K562 (cell line): ENCODE results near the gene MED29. TPM values are rescaled to one million over a fixed set of nuclear protein-coding genes. Genes with fewer than 3 reads are reported as not detected.

Experiments
- CREM ChIP-seq: IDR thresholded peaks from 2 replicates; pipeline ENCODE4 v1.6.1; 2014; ENCODE audit warnings: antibody characterized with exemption, low read depth
- ESRRB ChIP-seq: fragments of 250-450 bp; sonication (Bioruptor Pico); IDR thresholded peaks from 2 replicates; pipeline ENCODE4 v1.5.0; 2020; ENCODE audit warnings: mild to moderate bottlenecking, moderate library complexity, borderline replicate concordance
- EWSR1 ChIP-seq: fragments of 450-650 bp; IDR thresholded peaks from 2 replicates; pipeline ENCODE4 v1.6.1; 2018; ENCODE audit warnings: borderline replicate concordance, mild to moderate bottlenecking, low read depth, moderate library complexity; ENCODE audit not compliant: partially characterized antibody
- GABPB1 ChIP-seq: sonication (generic); formaldehyde crosslinking; IDR thresholded peaks from 2 replicates; pipeline ENCODE4 v1.8.0; 2022; ENCODE audit warnings: mild to moderate bottlenecking, missing genetic modification reagents
- HDAC6 ChIP-seq: IDR thresholded peaks from 2 replicates; pipeline ENCODE4 v1.6.1; 2012; ENCODE audit warnings: low read depth, mild to moderate bottlenecking, control low read depth, inconsistent platforms, low read length, moderate library complexity
- NR2F6 ChIP-seq: fragments of 450-650 bp; formaldehyde crosslinking; IDR thresholded peaks from 2 replicates; pipeline ENCODE4 v1.4.0; 2020; ENCODE audit warnings: mild to moderate bottlenecking
- POLR2A ChIP-seq: fragments of 450-650 bp; conservative IDR thresholded peaks from 2 replicates; pipeline ENCODE4 v1.6.1; 2016
- POLR2G ChIP-seq: fragments of 200-400 bp; formaldehyde crosslinking; IDR thresholded peaks from 2 replicates; pipeline ENCODE4 v1.6.1; 2017; ENCODE audit warnings: low read depth, mild to moderate bottlenecking, antibody characterized with exemption, low read length, moderate library complexity
- POLR2H ChIP-seq: IDR thresholded peaks from 2 replicates; pipeline ENCODE4 v1.6.1; 2016; ENCODE audit warnings: missing genetic modification characterization, low read depth, mild to moderate bottlenecking, control low read depth, missing compliant biosample characterization, moderate library complexity
- SMARCC2 ChIP-seq: fragments of 450-650 bp; IDR thresholded peaks from 2 replicates; pipeline ENCODE4 v1.6.1; 2017; ENCODE audit warnings: antibody characterized with exemption, moderate library complexity, mild to moderate bottlenecking, low read depth
- SMC3 ChIP-seq: conservative IDR thresholded peaks from 2 replicates; pipeline ENCODE4 v1.6.1; 2011; ENCODE audit warnings: low read depth, low read length, improper control_type of control experiment; ENCODE audit not compliant: insufficient read depth
- ZBTB7A ChIP-seq: IDR thresholded peaks from 2 replicates; pipeline ENCODE4 v1.6.1; 2011; ENCODE audit warnings: low read depth, mild to moderate bottlenecking, low read length, moderate library complexity, borderline replicate concordance; ENCODE audit not compliant: control insufficient read depth
- ZNF584 ChIP-seq: fragments of 200-800 bp; sonication (Bioruptor generic); IDR thresholded peaks from 2 replicates; pipeline ENCODE4 v1.6.1; 2016; ENCODE audit warnings: low read depth, mild to moderate bottlenecking, missing genetic modification characterization, missing compliant biosample characterization
- polyA plus RNA-seq, 8 experiments: library from polyadenylated mRNA; depleted of rRNA in 4 of 8; stranded (reverse) in 5 of 8; unstranded in 3 of 8; fragments of >200 nt; fragmentation: Nextera tagmentation in 2 of 8; fragmentation: Illumina TruSeq in 1 of 8; extraction: Ambion mirVana in 2 of 8; extraction: Trizol in 1 of 8; gene quantifications; 2 replicates each; pipeline versions ENCODE4 v1.2.1 to v1.2.3, GENCODE V29; 2011 to 2014; ENCODE audit warnings: inconsistent platforms in 1 of 8, missing spikeins in 1 of 8
- total RNA-seq, 7 experiments: library from RNA; depleted of rRNA in 6 of 7; stranded (reverse); fragments of >200 nt in 6 of 7; fragmentation: Illumina TruSeq in 2 of 7; extraction: Trizol in 2 of 7; gene quantifications; 2 replicates each; pipeline versions ENCODE4 v1.2.1 to v1.2.3, GENCODE V29; 2011 to 2021; ENCODE audit warnings: low replicate concordance in 1 of 7
- TF ChIP-seq, protein P1 (sequence below): fragments of 250-450 bp; sonication (Bioruptor Pico); IDR thresholded peaks from 2 replicates; pipeline ENCODE4 v1.5.0; 2020; ENCODE audit warnings: mild to moderate bottlenecking, borderline replicate concordance
- TF ChIP-seq, protein P2 (sequence below), 2 experiments: fragments of 450-650 bp in 1 of 2; sonication (generic) in 1 of 2; formaldehyde crosslinking in 1 of 2; IDR thresholded peaks in 1 of 2; conservative IDR thresholded peaks in 1 of 2; 2 replicates each; pipeline versions ENCODE4 v1.6.1 to v1.8.1; 2016 to 2023; ENCODE audit warnings: mild to moderate bottlenecking in 2 of 2, moderate library complexity in 2 of 2, inconsistent platforms in 1 of 2, missing genetic modification reagents in 1 of 2
- TF ChIP-seq, protein P3 (sequence below): fragments of 450-650 bp; IDR thresholded peaks from 2 replicates; pipeline ENCODE4 v1.6.1; 2016; ENCODE audit warnings: mild to moderate bottlenecking
- TF ChIP-seq, protein P4 (sequence below): fragments of 250-450 bp; sonication (Bioruptor Pico); IDR thresholded peaks from 2 replicates; pipeline ENCODE4 v1.6.1; 2021; ENCODE audit warnings: mild to moderate bottlenecking
- TF ChIP-seq, protein P5 (sequence below): fragments of 200-800 bp; sonication (Bioruptor generic); IDR thresholded peaks from 2 replicates; pipeline ENCODE4 v1.6.1; 2017; ENCODE audit warnings: missing genetic modification characterization, missing compliant biosample characterization

Gene MED29
- total and polyA plus RNA-seq, 9 of the 15 experiments (the other 6 are each of a cell fraction or from before 2014, with no cell fraction given) = 1.8 to 22.6 (median 12.4) TPM

DNA sequence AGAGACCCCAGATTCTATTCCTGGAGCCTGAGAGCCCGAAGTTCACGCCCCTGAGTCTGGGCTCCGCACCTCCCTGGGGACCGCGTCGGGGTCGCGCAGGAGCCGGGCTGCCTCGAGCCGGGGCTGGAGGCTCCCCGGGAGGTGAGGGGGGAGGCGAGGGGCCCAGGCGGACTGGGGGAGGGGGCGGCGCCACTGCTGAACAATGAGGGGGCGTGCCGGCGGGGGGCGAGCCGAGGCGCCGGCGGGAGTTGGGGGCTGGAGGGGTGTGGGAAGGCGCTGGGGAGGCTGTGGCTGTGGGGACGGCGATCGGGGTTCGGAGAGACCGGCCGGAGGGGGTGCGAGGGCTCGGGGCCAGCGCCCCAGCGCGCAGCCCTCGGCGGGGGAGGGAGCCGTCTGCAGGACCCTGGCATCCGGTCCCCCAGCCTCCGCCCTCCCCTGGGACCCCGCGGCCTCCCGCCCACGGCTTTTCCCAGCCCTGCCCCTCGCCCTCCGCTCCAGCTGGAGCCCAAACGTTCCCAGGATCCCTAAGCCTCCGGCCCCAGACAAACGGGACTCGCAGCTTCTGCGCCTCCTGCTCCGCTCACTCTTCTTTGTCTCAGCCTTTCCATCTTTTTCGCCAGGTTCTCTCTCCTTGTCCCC lies 22.2 kb downstream of the MED29 start (continued):
- TF ChIP-seq, protein P1, sequence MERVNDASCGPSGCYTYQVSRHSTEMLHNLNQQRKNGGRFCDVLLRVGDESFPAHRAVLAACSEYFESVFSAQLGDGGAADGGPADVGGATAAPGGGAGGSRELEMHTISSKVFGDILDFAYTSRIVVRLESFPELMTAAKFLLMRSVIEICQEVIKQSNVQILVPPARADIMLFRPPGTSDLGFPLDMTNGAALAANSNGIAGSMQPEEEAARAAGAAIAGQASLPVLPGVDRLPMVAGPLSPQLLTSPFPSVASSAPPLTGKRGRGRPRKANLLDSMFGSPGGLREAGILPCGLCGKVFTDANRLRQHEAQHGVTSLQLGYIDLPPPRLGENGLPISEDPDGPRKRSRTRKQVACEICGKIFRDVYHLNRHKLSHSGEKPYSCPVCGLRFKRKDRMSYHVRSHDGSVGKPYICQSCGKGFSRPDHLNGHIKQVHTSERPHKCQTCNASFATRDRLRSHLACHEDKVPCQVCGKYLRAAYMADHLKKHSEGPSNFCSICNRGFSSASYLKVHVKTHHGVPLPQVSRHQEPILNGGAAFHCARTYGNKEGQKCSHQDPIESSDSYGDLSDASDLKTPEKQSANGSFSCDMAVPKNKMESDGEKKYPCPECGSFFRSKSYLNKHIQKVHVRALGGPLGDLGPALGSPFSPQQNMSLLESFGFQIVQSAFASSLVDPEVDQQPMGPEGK (CRISPR knock-in tag) = no peak
- TF ChIP-seq, protein P2, sequence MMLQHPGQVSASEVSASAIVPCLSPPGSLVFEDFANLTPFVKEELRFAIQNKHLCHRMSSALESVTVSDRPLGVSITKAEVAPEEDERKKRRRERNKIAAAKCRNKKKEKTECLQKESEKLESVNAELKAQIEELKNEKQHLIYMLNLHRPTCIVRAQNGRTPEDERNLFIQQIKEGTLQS (IDR thresholded peaks at IDR 0.05) = no peak
- TF ChIP-seq, protein P2 (CRISPR knock-in tag; conservative IDR thresholded peaks at IDR 0.05) = no peak
- TF ChIP-seq ESRRB (CRISPR knock-in tag) (no peak), EWSR1 (no peak), POLR2G (peak; percentile 15), CREM (no peak), HDAC6 (no peak), SMC3 (no peak), POLR2A (no peak), SMARCC2 (no peak), NR2F6 (CRISPR knock-in tag) (no peak), ZBTB7A (peak; percentile 81), GABPB1 (CRISPR knock-in tag) (0 out of 2 replicates have a peak, but pooled peaks have one; percentile 38), POLR2H (no peak), ZNF584 (CRISPR knock-in tag) (no peak)
- TF ChIP-seq, protein P3, sequence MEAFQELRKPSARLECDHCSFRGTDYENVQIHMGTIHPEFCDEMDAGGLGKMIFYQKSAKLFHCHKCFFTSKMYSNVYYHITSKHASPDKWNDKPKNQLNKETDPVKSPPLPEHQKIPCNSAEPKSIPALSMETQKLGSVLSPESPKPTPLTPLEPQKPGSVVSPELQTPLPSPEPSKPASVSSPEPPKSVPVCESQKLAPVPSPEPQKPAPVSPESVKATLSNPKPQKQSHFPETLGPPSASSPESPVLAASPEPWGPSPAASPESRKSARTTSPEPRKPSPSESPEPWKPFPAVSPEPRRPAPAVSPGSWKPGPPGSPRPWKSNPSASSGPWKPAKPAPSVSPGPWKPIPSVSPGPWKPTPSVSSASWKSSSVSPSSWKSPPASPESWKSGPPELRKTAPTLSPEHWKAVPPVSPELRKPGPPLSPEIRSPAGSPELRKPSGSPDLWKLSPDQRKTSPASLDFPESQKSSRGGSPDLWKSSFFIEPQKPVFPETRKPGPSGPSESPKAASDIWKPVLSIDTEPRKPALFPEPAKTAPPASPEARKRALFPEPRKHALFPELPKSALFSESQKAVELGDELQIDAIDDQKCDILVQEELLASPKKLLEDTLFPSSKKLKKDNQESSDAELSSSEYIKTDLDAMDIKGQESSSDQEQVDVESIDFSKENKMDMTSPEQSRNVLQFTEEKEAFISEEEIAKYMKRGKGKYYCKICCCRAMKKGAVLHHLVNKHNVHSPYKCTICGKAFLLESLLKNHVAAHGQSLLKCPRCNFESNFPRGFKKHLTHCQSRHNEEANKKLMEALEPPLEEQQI = no peak
- TF ChIP-seq, protein P4, sequence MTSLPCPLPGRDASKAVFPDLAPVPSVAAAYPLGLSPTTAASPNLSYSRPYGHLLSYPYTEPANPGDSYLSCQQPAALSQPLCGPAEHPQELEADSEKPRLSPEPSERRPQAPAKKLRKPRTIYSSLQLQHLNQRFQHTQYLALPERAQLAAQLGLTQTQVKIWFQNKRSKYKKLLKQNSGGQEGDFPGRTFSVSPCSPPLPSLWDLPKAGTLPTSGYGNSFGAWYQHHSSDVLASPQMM = no peak
- TF ChIP-seq, protein P5, sequence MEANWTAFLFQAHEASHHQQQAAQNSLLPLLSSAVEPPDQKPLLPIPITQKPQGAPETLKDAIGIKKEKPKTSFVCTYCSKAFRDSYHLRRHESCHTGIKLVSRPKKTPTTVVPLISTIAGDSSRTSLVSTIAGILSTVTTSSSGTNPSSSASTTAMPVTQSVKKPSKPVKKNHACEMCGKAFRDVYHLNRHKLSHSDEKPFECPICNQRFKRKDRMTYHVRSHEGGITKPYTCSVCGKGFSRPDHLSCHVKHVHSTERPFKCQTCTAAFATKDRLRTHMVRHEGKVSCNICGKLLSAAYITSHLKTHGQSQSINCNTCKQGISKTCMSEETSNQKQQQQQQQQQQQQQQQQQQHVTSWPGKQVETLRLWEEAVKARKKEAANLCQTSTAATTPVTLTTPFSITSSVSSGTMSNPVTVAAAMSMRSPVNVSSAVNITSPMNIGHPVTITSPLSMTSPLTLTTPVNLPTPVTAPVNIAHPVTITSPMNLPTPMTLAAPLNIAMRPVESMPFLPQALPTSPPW (CRISPR knock-in tag) = peak; percentile 47
